ENCODE data around the gene CRYZL1.
"Not testable (repeated sequence)": the region's sequence is repeated elsewhere in the genome, so short reads cannot be mapped to it uniquely, and the experiment has no call there.

CRYZL1 gene

GRCh38 chr21:33619726-33620125, 21.8 kb downstream of the CRYZL1 start:
- no peak for DNase-seq

- no peak for DNase-seq
These were observed 23.1 kb downstream of the CRYZL1 start for GRCh38 chr21:33618407-33618806.

- not testable (repeated sequence) for DNase-seq
These were observed 24.0 kb downstream of the CRYZL1 start for GRCh38 chr21:33617565-33617964.

DNA sequence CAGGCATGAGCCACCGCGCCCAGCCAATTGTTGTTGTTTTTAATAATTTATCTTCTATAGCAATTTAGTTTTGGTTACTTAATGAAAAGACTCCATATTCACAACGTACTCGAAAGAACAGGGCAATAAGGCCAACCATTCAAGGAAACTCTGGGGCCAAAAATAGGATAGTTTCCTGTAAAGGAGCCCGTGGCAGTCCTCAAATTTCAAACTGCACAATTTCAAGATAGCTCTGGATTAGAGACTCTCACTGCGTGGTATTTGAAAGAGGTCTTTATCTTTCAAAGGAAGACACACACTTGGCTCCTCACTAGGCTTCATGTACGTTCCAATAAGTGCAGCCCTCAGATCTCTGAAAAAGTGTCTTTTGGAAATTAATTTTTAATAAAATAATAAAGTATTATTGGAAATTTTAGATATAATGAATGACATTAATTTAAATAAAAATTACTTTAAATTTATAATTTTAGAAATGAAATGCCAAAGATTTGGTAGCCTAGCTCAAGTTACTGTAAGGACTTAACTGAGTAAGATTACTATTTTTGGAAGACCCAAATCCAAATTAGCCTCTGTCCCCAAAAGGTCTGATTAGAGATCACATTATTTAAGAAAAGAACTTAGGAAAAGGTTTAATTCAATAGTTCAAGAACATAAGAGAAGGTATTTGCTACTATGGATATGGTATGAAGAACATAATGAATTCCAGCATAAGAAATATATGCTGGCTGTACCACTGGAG, 30.4 kb downstream of the CRYZL1 start:
- no peak for DNase-seq

- DNase-seq = no peak
These were observed 33.0 kb downstream of the CRYZL1 start for GRCh38 chr21:33608559-33608958.

DNA sequence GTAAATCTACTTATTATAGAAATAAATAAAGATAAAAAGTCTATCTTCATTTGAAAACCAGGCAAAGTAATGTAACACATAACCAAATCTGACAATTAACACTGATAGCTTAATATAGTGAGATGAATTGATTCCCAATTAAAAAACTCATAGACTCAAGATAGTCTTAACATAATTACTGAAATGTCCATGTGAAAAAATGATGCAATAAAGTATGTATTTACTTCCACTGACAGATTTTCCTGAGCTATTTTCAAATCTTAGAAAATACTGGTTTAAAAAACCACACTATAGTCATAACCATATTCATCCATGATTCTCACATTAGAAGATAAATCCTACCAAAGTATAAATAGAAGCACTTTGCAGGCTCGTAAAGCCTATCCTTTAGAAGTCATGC, 43.5 kb downstream of the CRYZL1 start:
- no peak for DNase-seq

- DNase-seq = peak; percentile 80
These were observed 52.8 kb downstream of the CRYZL1 start, which contains the start of gene DONSON for GRCh38 chr21:33588485-33589335. Gene DONSON, minus strand, starts transcription at chr21:33588684. Its CDS starts 43 bp downstream, at chr21:33588641.

GRCh38 chr21:33587792-33588484, 53.6 kb downstream of the CRYZL1 start:
- peak; percentile 28 for DNase-seq

GRCh38 chr21:33586927-33587326, 54.6 kb downstream of the CRYZL1 start:
- no peak for DNase-seq

GRCh38 chr21:33584455-33584854, 57.1 kb downstream of the CRYZL1 start:
- DNase-seq = no peak

- DNase-seq = no peak
These were observed 62.5 kb downstream of the CRYZL1 start for GRCh38 chr21:33578959-33579542.

GRCh38 chr21:33578214-33578613, 63.3 kb downstream of the CRYZL1 start:
- no peak for DNase-seq

DNA sequence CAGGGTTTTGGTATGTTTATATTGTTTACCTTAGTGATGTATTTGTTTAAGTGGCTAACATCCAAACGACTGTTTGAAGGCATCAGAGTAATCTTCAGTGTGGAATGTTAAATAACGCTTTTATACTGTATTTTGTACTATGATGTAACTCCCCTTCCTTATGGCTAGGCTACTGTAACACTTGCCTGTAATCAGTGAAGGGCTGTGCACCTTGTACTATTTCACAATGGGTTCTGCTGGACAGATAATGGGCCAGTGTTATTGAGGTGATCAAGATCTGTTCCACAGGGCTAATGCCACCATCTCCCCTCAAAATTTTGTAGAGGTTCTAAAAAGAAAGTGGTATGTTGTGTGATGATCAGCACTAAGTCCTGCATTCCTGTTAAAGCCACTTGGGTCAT, 64.8 kb downstream of the CRYZL1 start:
- not testable (repeated sequence) for DNase-seq

- DNase-seq = no peak
These were observed 69.2 kb downstream of the CRYZL1 start for GRCh38 chr21:33572350-33572749.

GRCh38 chr21:33569991-33570390, 71.5 kb downstream of the CRYZL1 start:
- no peak for DNase-seq

DNA sequence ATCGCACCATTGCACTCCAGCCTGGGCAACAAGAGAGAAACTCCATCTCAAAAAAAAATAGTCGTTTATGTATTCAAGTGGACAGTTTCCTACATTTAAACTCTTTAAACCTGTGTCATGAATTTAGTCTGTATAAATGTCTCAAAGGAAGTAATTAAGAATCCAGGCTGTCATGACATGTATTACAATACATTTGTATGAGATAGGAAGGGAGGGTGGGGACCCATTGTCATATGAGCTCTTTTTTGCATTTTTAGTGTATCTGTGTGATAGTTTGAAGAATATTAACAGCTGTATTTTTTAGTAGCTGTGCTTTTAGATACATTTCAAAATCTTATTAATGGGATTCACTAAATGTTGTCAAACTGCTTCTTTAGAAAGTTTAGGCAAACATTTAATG, 73.1 kb downstream of the CRYZL1 start:
- DNase-seq = no peak

DNA sequence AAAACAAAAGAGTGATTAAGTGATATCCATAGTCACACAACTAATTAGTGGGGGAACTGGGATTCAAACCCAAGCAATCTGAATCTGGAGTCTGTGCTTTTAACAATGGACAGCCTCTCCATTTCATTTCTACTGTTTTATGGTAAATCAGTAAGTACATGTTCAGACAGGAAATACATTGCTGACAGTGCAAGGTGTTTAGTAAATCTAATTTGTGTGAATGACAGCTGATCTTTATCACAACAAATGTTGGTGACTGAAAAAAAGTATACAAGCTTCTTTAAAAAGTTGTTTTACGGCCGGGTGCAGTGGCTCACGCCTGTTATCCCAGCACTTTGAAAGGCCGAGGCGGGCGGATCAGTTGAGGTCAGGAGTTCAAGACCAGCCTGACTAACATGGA, 73.6 kb downstream of the CRYZL1 start:
- no peak for DNase-seq

DNA sequence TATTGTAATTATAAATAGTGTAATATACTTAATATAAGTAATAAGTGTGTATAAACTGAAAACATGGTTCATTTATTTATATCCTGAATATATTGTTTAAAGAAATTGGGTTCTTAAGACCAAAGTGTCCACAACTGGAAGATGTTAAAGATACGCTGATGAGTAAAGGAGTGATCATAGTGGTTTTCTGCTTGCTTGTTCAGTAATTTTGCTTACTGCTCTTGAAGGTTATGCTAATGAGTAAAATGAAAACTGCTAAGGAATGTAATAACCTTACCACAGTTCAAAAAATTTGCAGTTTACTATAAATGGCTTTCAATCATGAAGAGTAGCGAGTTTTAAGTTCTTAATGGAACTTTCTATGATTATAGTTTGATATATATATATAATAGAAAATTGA, 75.0 kb downstream of the CRYZL1 start:
- DNase-seq = no peak

GRCh38 chr21:33562389-33562788, 79.2 kb downstream of the CRYZL1 start:
- DNase-seq = no peak

GRCh38 chr21:33561373-33561772, 80.2 kb downstream of the CRYZL1 start:
- no peak for DNase-seq

- DNase-seq = no peak
These were observed 80.6 kb downstream of the CRYZL1 start for GRCh38 chr21:33560965-33561364.

GRCh38 chr21:33559813-33560212, 81.7 kb downstream of the CRYZL1 start:
- no peak for DNase-seq

- DNase-seq = no peak
These were observed 82.6 kb downstream of the CRYZL1 start for GRCh38 chr21:33558777-33559421.

Measured in NCI-H1694 treated with DMSO at 0.1 percent for 48 hours (cell line).